Keratinocyte (primary cell): ENCODE data around the gene C20orf141. TPM values are rescaled to one million over a fixed set of nuclear protein-coding genes. Genes with fewer than 3 reads are reported as not detected.

Source experiments
- DNase-seq: peaks from one replicate; pipeline ENCODE4 v3.0.0-alpha.2; 2011; ENCODE audit warnings: low read depth, missing footprints, low spot score
- FAIRE-seq: peaks from 2 replicates; lab custom pipeline; 2011; peaks lifted over from hg19 to GRCh38; lab: Jason Lieb, UNC
- H2AFZ ChIP-seq: 2 replicates; pipeline ENCODE4 v1.6.0; 2012; ENCODE audit warnings: low read length, control low read depth, inconsistent platforms; ENCODE audit not compliant: control insufficient read depth
- H3K27ac ChIP-seq: 2 replicates; pipeline ENCODE4 v1.5.1; 2011; ENCODE audit warnings: low read length; ENCODE audit not compliant: control insufficient read depth, insufficient read depth
- H3K27me3 ChIP-seq: 3 replicates; pipeline ENCODE4 v1.6.0; 2011; ENCODE audit warnings: low read length; ENCODE audit not compliant: control insufficient read depth, insufficient read depth; ENCODE audit errors: extremely low read depth
- H3K36me3 ChIP-seq, 2 experiments: 2 replicates in 1 of 2; 3 replicates in 1 of 2; pipeline ENCODE4 v1.5.1; 2011; ENCODE audit warnings: low read length in 2 of 2, mild to moderate bottlenecking in 1 of 2; ENCODE audit not compliant: control insufficient read depth in 2 of 2, insufficient read depth in 2 of 2; ENCODE audit errors: extremely low read depth in 1 of 2
- H3K4me1 ChIP-seq: 3 replicates; pipeline ENCODE4 v1.5.1; 2011; ENCODE audit warnings: low read length; ENCODE audit not compliant: control insufficient read depth, insufficient read depth; ENCODE audit errors: extremely low read depth
- H3K4me2 ChIP-seq: 3 replicates; pipeline ENCODE4 v1.6.0; 2011; ENCODE audit warnings: low read depth, low read length; ENCODE audit not compliant: control insufficient read depth, insufficient read depth; ENCODE audit errors: extremely low read depth
- H3K4me3 ChIP-seq, 3 experiments: fragments of 200-600 bp in 1 of 3; sonication (generic) in 1 of 3; 2 replicates in 2 of 3; 3 replicates in 1 of 3; pipeline ENCODE4 v1.5.1; 2011 to 2016; ENCODE audit warnings: low read length in 3 of 3, mild to moderate bottlenecking in 3 of 3, control low read depth in 2 of 3, inconsistent platforms in 1 of 3, low read depth in 1 of 3, mixed read lengths in 1 of 3, mixed run types in 1 of 3, moderate library complexity in 1 of 3; ENCODE audit not compliant: control insufficient read depth in 2 of 3, insufficient read depth in 2 of 3; ENCODE audit errors: extremely low read depth in 1 of 3
- H3K79me2 ChIP-seq: 2 replicates; pipeline ENCODE4 v1.6.0; 2012; ENCODE audit warnings: low read length; ENCODE audit not compliant: control insufficient read depth, insufficient read depth
- H3K9ac ChIP-seq: 3 replicates; pipeline ENCODE4 v1.6.0; 2011; ENCODE audit warnings: low read length; ENCODE audit not compliant: control insufficient read depth, insufficient read depth; ENCODE audit errors: extremely low read depth
- H3K9me1 ChIP-seq: 3 replicates; pipeline ENCODE4 v1.6.0; 2011; ENCODE audit warnings: low read length; ENCODE audit not compliant: control insufficient read depth, insufficient read depth; ENCODE audit errors: extremely low read depth
- H3K9me3 ChIP-seq: 2 replicates; pipeline ENCODE4 v1.5.1; 2012; ENCODE audit warnings: low read depth, low read length; ENCODE audit not compliant: control insufficient read depth
- H4K20me1 ChIP-seq: 3 replicates; pipeline ENCODE4 v1.6.0; 2011; ENCODE audit warnings: low read length; ENCODE audit not compliant: control insufficient read depth, insufficient read depth; ENCODE audit errors: extremely low read depth
- CTCF ChIP-seq, 3 experiments: IDR thresholded peaks in 1 of 3; conservative IDR thresholded peaks in 1 of 3; optimal IDR thresholded peaks in 1 of 3; 2 replicates in 2 of 3; 3 replicates in 1 of 3; pipeline versions ENCODE3 to v1.5.1; 2011; ENCODE audit warnings: low read length in 3 of 3, mild to moderate bottlenecking in 3 of 3, moderate library complexity in 2 of 3, control low read depth in 1 of 3, inconsistent platforms in 1 of 3; ENCODE audit not compliant: insufficient read depth in 2 of 3; ENCODE audit errors: extremely low read depth in 1 of 3
- EZH2 ChIP-seq: IDR thresholded peaks from one replicate; pipeline ENCODE4 v1.6.1; 2012; ENCODE audit warnings: inconsistent platforms, mild to moderate bottlenecking, low read length, moderate library complexity
- dilution Hi-C: fragments of 300-500 bp; cut with MboI; formaldehyde crosslinking; loops from one replicate; pipeline ENCODE4 v1.7.0; 2020; ENCODE audit warnings: low sequenced_read_pairs; ENCODE audit not compliant: extremely low pct_ligation_motif_present
- polyA plus RNA-seq, 5 experiments: library from polyadenylated mRNA; depleted of rRNA in 3 of 5; stranded (reverse) in 3 of 5; stranded (forward) in 1 of 5; unstranded in 1 of 5; fragments of >200 nt; gene quantifications; 1 replicate in 1 of 5; 2 replicates in 3 of 5; 3 replicates in 1 of 5; pipeline versions ENCODE4 v1.2.1 to v1.2.3, GENCODE V29; 2011 to 2012; ENCODE audit warnings: missing spikeins in 2 of 5, low read depth in 1 of 5, low replicate concordance in 1 of 5

Gene C20orf141
- polyA plus RNA-seq, 1 donor (not counting 4 experiments of a cell fraction or from before 2014, with no cell fraction given): not detected

GRCh38 chr20:2820896-2821869, 6.4 kb downstream of the C20orf141 start:
- H3K4me1 ChIP-seq: no peaks in the 10 kb centered on the region
- no peak overlapping the region for H3K27ac ChIP-seq
- H3K9me3 ChIP-seq: no peaks in the 10 kb centered on the region
- H3K79me2 ChIP-seq: no peaks in the 10 kb centered on the region
- no peaks in the 10 kb centered on the region for H4K20me1 ChIP-seq
- FAIRE-seq (no peak), DNase-seq (no peak)
- no peak overlapping the region for H2AFZ ChIP-seq
- no peak overlapping the region for H3K9ac ChIP-seq
- no peaks in the 10 kb centered on the region for H3K36me3 ChIP-seq
- H3K9me1 ChIP-seq: no peaks in the 10 kb centered on the region
- TF ChIP-seq EZH2 (peak; percentile 94), CTCF (optimal IDR thresholded peaks at IDR 0.05 in 1 of 3, IDR thresholded peaks at IDR 0.05 in 1 of 3, conservative IDR thresholded peaks at IDR 0.05 in 1 of 3; ENCODE audit: extremely low read depth in 1 of 3, insufficient read depth in 2 of 3, low read length in 3 of 3) (no peak)
- peaks cover 51% of the 10 kb centered on the region for H3K27me3 ChIP-seq
- no peak overlapping the region for H3K4me3 ChIP-seq
- H3K4me2 ChIP-seq: no peak overlapping the region
- dilution Hi-C loops: no loop called here

GRCh38 chr20:2822073-2822472, 7.3 kb downstream of the C20orf141 start:
- Histone ChIP-seq H4K20me1 (no peaks in the 10 kb centered on the region), H3K9ac (no peak overlapping the region), H3K36me3 (no peaks in the 10 kb centered on the region), H3K9me3 (no peaks in the 10 kb centered on the region), H3K27me3 (peaks cover 55% of the 10 kb centered on the region), H3K4me2 (no peak overlapping the region), H3K9me1 (no peaks in the 10 kb centered on the region), H3K4me3 (no peak overlapping the region), H3K79me2 (no peaks in the 10 kb centered on the region), H3K4me1 (no peaks in the 10 kb centered on the region), H3K27ac (no peak overlapping the region), H2AFZ (no peak overlapping the region)
- dilution Hi-C loops: no loop called here
- TF ChIP-seq CTCF (optimal IDR thresholded peaks at IDR 0.05 in 1 of 3, IDR thresholded peaks at IDR 0.05 in 1 of 3, conservative IDR thresholded peaks at IDR 0.05 in 1 of 3; ENCODE audit: extremely low read depth in 1 of 3, insufficient read depth in 2 of 3, low read length in 3 of 3) (no peak), EZH2 (no peak)
- DNase-seq (no peak), FAIRE-seq (no peak)
